ENCODE data around the gene MUSTN1.

- TF ChIP-seq POLR2A (IDR thresholded peaks at IDR 0.05; ENCODE audit: low read length) = no peak
- TF ChIP-seq GATA1 (IDR thresholded peaks at IDR 0.05; ENCODE audit: low read depth, low read length) = no peak
Observed at GRCh38 chr3:52881871-52882270, 47.1 kb upstream of the MUSTN1 start.

Data from erythroblast (primary cell).